Muscle of leg (tissue), 11 donors: ENCODE results near the gene ITPR1. TPM values are rescaled to one million over a fixed set of nuclear protein-coding genes. Genes with fewer than 3 reads are reported as not detected.

ENCODE experiments used
- DNase-seq: peaks from one replicate; pipeline ENCODE4 v3.0.0; 2013
- H3K27ac ChIP-seq: one replicate; pipeline ENCODE4 v1.5.1; 2013; ENCODE audit warnings: mild to moderate bottlenecking, low read length, control low read depth
- H3K27me3 ChIP-seq: one replicate; pipeline ENCODE4 v1.6.1; 2013; ENCODE audit warnings: low read length; ENCODE audit not compliant: control insufficient read depth, insufficient read depth
- H3K36me3 ChIP-seq: one replicate; pipeline ENCODE4 v1.6.1; 2013; ENCODE audit warnings: low read length; ENCODE audit not compliant: control insufficient read depth, insufficient read depth
- H3K4me1 ChIP-seq: one replicate; pipeline ENCODE4 v1.6.1; 2013; ENCODE audit warnings: low read length; ENCODE audit not compliant: control insufficient read depth, insufficient read depth
- H3K4me3 ChIP-seq: one replicate; pipeline ENCODE4 v1.5.1; 2013; ENCODE audit warnings: low read length, control low read depth
- H3K9me3 ChIP-seq: replicated peaks from 2 replicates; pipeline ENCODE4 v1.6.1; 2013; ENCODE audit warnings: low read depth, low read length; ENCODE audit not compliant: control insufficient read depth
- WGBS: methylation state at CpG from one replicate; pipeline ENCODE4 v1.1.5; 2013; ENCODE audit warnings: missing lambda C conversion rate; ENCODE audit not compliant: insufficient coverage; 5-methylcytosine and 5-hydroxymethylcytosine counted together
- polyA plus RNA-seq, 8 donors: library from polyadenylated mRNA; unstranded; fragments of 120-200 nt; gene quantifications; one replicate each; pipeline versions ENCODE4 v1.2.1 to v1.2.3, GENCODE V29; 2013; ENCODE audit warnings: inconsistent platforms in 1 of 8, low replicate concordance in 1 of 8; ENCODE audit not compliant: insufficient read length in 8 of 8, insufficient read depth in 1 of 8
- total RNA-seq: library from RNA; stranded (reverse); fragments of 120-200 nt; gene quantifications from one replicate; pipeline ENCODE4 v1.2.4, GENCODE V29; 2013

Gene ITPR1
- total and polyA plus RNA-seq, 9 donors, result 15.4 to 34.4 (median 20.5) TPM

DNA sequence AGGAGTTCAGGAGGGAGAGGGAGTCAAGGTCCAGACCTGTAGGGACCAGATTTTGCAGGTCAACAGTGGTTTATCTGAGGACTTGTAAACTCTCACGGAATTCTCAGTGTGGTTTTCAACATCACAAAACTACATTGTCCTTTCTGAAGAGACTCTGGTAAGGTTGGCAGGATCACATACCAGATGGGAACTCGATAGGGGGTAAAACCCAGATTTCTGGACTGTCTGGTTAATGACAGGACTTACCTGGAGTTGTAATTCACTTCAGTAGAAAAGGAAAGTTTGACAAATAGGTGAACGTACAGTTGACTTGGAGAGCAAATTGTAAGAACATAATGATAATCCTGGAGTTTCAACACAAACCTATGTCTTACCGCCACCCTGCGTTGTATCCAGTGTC, 5.3 kb downstream of the ITPR1 start:
- Histone ChIP-seq H3K36me3 (peaks cover 4% of the 10 kb centered on the region), H3K4me3 (no peak overlapping the region), H3K27ac (no peak overlapping the region), H3K4me1 (peaks cover 8% of the 10 kb centered on the region), H3K27me3 (peaks cover 10% of the 10 kb centered on the region), H3K9me3 (no peaks in the 10 kb centered on the region)
- 65% methylated on average over 2 of the region's 5 CpGs for WGBS
- DNase-seq, result no peak

GRCh38 chr3:4501437-4501836, 8.3 kb downstream of the ITPR1 start:
- peaks cover 14% of the 10 kb centered on the region for H3K4me1 ChIP-seq
- WGBS, result 86% methylated on average over 2 of the region's 3 CpGs
- H3K27ac ChIP-seq, result no peak overlapping the region
- H3K4me3 ChIP-seq, result no peak overlapping the region
- DNase-seq, result no peak
- peaks cover 4% of the 10 kb centered on the region for H3K36me3 ChIP-seq
- H3K27me3 ChIP-seq, result no peaks in the 10 kb centered on the region
- H3K9me3 ChIP-seq, result no peaks in the 10 kb centered on the region

DNA sequence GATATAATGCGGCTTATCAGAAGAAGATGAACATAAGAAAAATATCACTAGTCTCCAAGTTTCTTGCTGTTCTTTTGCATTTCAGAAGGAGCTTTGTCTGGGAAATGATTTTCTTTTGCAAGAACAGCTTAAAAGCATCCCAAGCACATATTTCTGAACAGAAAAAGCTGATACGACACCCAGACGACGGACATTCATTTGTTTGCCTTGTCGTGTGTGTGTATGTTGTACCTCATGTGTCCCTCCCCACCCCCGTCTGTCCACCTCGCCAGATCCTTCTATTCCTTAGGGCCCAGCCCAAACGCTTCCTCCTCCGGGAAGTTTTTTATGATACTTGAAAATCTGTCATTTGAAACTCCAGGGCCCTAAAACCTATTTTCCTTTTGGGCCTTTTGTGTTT, 8.8 kb downstream of the ITPR1 start:
- H3K36me3 ChIP-seq, result peaks cover 4% of the 10 kb centered on the region
- DNase-seq, result no peak
- H3K4me1 ChIP-seq, result peaks cover 14% of the 10 kb centered on the region
- H3K4me3 ChIP-seq, result no peak overlapping the region
- no peaks in the 10 kb centered on the region for H3K9me3 ChIP-seq
- WGBS, result 41% methylated on average over 3 of the region's 9 CpGs
- no peaks in the 10 kb centered on the region for H3K27me3 ChIP-seq
- H3K27ac ChIP-seq, result no peak overlapping the region

DNA sequence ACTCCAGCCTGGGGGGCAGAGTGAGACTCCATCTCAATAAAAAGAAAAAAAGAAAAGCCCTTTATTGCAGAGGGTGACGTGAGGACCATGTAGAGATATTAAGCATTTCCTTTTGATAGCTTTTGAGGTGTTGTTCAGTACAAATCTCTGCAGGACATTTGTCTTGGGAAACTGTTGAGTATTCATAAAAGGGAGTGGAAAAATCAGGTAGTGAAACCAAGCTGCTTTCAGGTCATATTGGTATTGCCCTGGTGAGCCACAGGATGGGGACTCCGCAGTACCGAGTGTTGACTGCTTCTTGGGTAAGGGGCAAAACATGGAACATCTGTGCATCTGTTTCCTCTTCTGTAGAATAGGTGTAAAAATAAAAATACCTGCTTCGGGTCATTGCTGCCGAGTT, 9.9 kb downstream of the ITPR1 start:
- peaks cover 4% of the 10 kb centered on the region for H3K36me3 ChIP-seq
- H3K9me3 ChIP-seq, result no peaks in the 10 kb centered on the region
- H3K27me3 ChIP-seq, result no peaks in the 10 kb centered on the region
- no peak overlapping the region for H3K27ac ChIP-seq
- no peak overlapping the region for H3K4me3 ChIP-seq
- no peak for DNase-seq
- 77% methylated on average over 4 of the region's 5 CpGs for WGBS
- peaks cover 17% of the 10 kb centered on the region for H3K4me1 ChIP-seq

- DNase-seq, result no peak
- peak overlapping the region; percentile 76 for H3K27ac ChIP-seq
- no peaks in the 10 kb centered on the region for H3K9me3 ChIP-seq
- H3K4me3 ChIP-seq, result peak overlapping the region; percentile 7
- peaks cover 4% of the 10 kb centered on the region for H3K36me3 ChIP-seq
- H3K27me3 ChIP-seq, result no peaks in the 10 kb centered on the region
- 47% methylated on average over 6 of the region's 14 CpGs for WGBS
- peaks cover 18% of the 10 kb centered on the region for H3K4me1 ChIP-seq
These were observed 11.5 kb downstream of the ITPR1 start for GRCh38 chr3:4504340-4505261.

DNA sequence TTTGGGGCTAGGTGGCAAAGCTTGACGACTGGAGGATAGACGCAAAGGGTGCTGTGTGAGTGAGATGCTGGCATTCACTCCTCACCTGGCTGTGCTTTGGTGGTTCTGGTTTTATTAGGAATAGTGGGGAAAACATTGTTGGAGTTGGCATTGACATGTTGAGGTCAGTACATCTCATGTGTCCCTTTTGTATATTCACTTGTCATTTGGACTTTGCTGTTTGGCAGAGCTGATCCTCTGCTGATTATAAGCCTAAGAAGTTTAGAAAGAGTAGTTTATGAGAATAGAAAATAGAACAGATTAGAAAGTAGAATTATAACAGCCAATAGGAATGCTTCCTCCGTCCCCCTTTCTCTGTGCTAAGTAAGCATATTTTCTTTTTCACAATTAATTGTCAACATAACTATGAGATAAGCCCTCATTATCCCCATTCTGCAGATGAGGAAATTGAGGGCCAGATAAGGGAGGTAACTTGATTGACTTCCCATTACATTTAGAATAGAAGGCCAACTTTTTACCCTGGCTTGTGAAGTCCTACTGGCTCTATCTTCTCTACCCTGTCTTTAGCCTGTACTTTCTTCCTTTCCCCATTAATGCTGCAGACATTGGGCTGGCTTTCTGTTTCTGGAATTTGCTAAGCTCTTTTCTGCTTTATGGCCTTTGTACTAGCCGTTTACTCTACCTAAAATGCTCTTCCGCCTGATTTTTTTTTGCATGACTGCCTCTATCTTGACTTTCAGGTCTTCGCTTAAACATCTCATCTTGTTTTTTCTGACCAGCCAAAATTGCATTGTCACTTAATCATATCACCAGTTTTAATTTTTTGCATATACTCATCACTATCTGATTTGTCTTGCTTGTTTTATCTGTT, 12.8 kb downstream of the ITPR1 start:
- Histone ChIP-seq H3K4me3 (no peak overlapping the region), H3K4me1 (peaks cover 18% of the 10 kb centered on the region), H3K27ac (peak overlapping the region; percentile 30), H3K9me3 (no peaks in the 10 kb centered on the region), H3K36me3 (peaks cover 3% of the 10 kb centered on the region), H3K27me3 (no peaks in the 10 kb centered on the region)
- 66% methylated on average over 5 of the region's 6 CpGs for WGBS
- DNase-seq, result no peak

DNA sequence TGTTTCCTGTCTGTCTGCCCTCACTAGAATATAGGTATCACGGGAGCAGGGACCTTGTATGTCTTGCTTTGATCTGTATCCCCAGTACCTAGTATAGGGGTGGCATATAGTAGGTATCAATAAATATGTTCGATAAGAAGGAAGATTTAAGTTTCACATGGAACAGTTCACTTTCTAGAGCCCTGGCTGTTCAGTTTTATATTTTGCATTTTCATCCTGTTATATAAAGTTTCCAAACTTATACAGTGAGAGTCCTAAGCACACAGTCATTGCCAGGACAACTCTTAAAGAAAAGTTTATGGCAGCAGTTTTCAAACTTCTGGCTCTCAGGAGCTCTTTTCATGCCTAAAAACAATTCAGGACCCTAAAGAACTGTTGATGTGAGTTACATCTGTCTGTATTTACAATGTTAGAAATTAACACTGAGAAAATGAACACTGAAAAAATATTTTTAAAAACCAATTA, 13.4 kb downstream of the ITPR1 start:
- WGBS, result no CpG with 5 or more reads among the region's 2 CpGs

GRCh38 chr3:4507024-4507596, 14.0 kb downstream of the ITPR1 start:
- no CpG with 5 or more reads among the region's 5 CpGs for WGBS
- H3K4me3 ChIP-seq, result no peak overlapping the region
- DNase-seq, result peak; percentile 89
- peak overlapping the region; percentile 60 for H3K27ac ChIP-seq
- H3K9me3 ChIP-seq, result no peaks in the 10 kb centered on the region
- peaks cover 18% of the 10 kb centered on the region for H3K4me1 ChIP-seq
- H3K27me3 ChIP-seq, result no peaks in the 10 kb centered on the region
- no peaks in the 10 kb centered on the region for H3K36me3 ChIP-seq

More for the DNA sequence above, 13.4 kb downstream of the ITPR1 start:
- DNase-seq, result peak; percentile 93
- Histone ChIP-seq H3K9me3 (no peaks in the 10 kb centered on the region), H3K4me3 (no peak overlapping the region), H3K27me3 (no peaks in the 10 kb centered on the region), H3K4me1 (peaks cover 18% of the 10 kb centered on the region), H3K27ac (no peak overlapping the region), H3K36me3 (no peaks in the 10 kb centered on the region)

DNA sequence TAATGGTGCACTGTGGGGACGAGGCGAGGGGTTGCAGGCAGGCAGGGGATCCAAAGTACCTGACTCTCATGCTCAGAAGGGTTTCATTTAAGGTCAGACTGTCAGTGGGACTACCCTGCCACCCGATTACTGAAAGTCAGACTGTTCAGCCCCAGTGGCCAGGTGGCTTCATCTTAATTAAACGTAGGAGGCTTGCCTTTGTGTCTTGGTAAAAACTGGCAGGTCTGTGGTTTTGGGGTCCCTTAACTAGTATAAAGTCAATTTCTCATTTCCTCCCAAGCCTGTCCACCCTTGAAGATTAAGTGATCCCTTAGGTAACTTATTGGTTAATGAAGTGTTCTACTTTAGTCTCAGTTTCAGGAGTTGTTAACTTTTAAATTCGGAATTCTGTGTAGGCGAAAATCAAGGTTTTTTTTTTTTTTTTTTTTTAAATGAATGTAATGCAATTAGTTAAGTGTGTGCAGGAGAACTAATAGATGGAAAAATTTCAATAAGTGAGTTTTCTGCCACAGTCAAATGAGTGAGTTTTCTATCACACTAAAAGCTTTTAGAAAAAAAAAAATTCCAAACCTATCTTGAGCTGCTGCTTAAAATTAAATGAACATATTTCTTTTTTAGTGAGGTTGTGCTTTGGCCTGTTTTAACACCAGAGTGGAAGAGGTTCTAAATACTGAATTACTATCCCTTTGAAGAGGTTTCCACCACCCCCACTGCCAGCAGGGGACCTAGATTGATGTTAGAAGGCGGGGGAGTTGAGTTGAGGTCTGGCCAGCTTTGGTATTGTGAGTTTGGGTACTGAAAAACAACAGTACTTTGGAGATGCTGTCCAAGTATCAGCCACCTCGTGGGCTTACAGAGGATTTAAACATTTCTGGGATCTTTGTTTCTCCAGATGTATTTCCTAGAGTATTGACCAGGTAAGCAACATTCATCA, 15.2 kb downstream of the ITPR1 start:
- no peak for DNase-seq
- H3K27me3 ChIP-seq, result no peaks in the 10 kb centered on the region
- H3K36me3 ChIP-seq, result no peaks in the 10 kb centered on the region
- H3K9me3 ChIP-seq, result no peaks in the 10 kb centered on the region
- peak overlapping the region; percentile 53 for H3K27ac ChIP-seq
- H3K4me1 ChIP-seq, result peaks cover 25% of the 10 kb centered on the region
- 69% methylated on average over 3 of the region's 8 CpGs for WGBS
- H3K4me3 ChIP-seq, result no peak overlapping the region
